OCI-LY3 (cell line): Measurements from ENCODE around the gene TCF20.

Experiments
- CTCF ChIP-seq: fragments of 200-600, 300-600 bp; sonication (generic); IDR thresholded peaks from 2 replicates; pipeline ENCODE4 v1.5.1; 2014; ENCODE audit warnings: antibody characterized with exemption, low read length, low read depth
- EZH2phosphoT487 ChIP-seq: fragments of 200-600 bp; shearing (Covaris generic); IDR thresholded peaks from 2 replicates; pipeline ENCODE4 v1.6.1; 2018; ENCODE audit warnings: antibody characterized with exemption, mixed run types, low read depth

- TF ChIP-seq CTCF, result no peak
- TF ChIP-seq EZH2phosphoT487, result no peak
Observed at GRCh38 chr22:42282252-42282942, 11.9 kb upstream of the TCF20 start.
